Gastroesophageal sphincter (tissue), 3 donors: ENCODE data around the gene HS3ST4.

ENCODE experiments used
- POLR2AphosphoS5 ChIP-seq: sonication (generic); formaldehyde crosslinking; IDR thresholded peaks from one replicate; pipeline ENCODE4 v1.6.1; 2017; ENCODE audit warnings: antibody characterized with exemption
- TF ChIP-seq, protein P1 (sequence below), 4 experiments: fragments of 200-600 bp in 2 of 4; fragments of 450-650 bp in 2 of 4; sonication (generic) in 1 of 4; IDR thresholded peaks; one replicate each; pipeline ENCODE4 v1.5.1; 2017 to 2019; ENCODE audit warnings: antibody characterized with exemption in 4 of 4, mild to moderate bottlenecking in 2 of 4, moderate library complexity in 2 of 4

- TF ChIP-seq, protein P1, sequence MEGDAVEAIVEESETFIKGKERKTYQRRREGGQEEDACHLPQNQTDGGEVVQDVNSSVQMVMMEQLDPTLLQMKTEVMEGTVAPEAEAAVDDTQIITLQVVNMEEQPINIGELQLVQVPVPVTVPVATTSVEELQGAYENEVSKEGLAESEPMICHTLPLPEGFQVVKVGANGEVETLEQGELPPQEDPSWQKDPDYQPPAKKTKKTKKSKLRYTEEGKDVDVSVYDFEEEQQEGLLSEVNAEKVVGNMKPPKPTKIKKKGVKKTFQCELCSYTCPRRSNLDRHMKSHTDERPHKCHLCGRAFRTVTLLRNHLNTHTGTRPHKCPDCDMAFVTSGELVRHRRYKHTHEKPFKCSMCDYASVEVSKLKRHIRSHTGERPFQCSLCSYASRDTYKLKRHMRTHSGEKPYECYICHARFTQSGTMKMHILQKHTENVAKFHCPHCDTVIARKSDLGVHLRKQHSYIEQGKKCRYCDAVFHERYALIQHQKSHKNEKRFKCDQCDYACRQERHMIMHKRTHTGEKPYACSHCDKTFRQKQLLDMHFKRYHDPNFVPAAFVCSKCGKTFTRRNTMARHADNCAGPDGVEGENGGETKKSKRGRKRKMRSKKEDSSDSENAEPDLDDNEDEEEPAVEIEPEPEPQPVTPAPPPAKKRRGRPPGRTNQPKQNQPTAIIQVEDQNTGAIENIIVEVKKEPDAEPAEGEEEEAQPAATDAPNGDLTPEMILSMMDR (IDR thresholded peaks at IDR 0.05): no peak
- no peak for TF ChIP-seq POLR2AphosphoS5
Measured at GRCh38 chr16:25692742-25693508, 1.2 kb downstream of the HS3ST4 start.
